ENCODE results near the gene TMEM154.

DNA sequence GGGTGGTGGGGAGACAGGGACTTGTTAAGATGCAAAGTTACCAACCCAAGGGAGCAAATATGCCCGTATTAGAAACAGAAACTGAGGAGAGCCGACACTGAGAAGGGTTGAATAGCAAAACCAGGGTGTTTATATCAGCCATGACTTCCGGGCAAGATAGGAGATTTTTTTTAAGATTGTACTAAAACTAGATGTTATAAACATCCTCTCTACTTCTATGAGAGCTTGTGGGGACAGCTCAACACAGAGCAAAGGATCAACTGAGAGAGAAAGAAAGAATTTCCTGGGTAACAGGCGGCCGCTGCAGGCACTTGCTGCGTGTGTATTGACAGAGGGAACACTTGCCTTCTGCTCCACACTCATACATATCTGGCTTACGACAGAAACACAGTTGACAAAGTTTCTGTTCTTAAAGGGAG is 94.8 kb downstream of the TMEM154 start:
- TF ChIP-seq GATA3 (IDR thresholded peaks at IDR 0.05; ENCODE audit: low read depth, low read length) (no peak), GATA2 (IDR thresholded peaks at IDR 0.05; ENCODE audit: low read depth, low read length) (no peak)

Measured in SH-SY5Y (cell line).